Tibial artery (tissue), 4 donors: ENCODE data around the gene ABHD12.
"Not testable (repeated sequence)": the region's sequence is repeated elsewhere in the genome, so short reads cannot be mapped to it uniquely, and the experiment has no call there.

ENCODE experiments used
- DNase-seq, 2 donors: peaks; one replicate each; pipeline ENCODE4 v3.0.0-alpha.2; 2019
- H3K27ac ChIP-seq, 2 donors: fragments of 200-600 bp; sonication (generic) in 1 of 2; 1 replicate in 1 of 2; 2 replicates in 1 of 2; pipeline ENCODE4 v1.5.1; 2018 to 2019; ENCODE audit warnings: mild to moderate bottlenecking in 1 of 2
- H3K27me3 ChIP-seq, 2 donors: fragments of 200-600 bp; sonication (generic) in 1 of 2; one replicate each; pipeline versions ENCODE4 v1.5.1 to v1.6.0; 2016 to 2019
- H3K36me3 ChIP-seq, 3 donors: fragments of 200-600 bp; sonication (generic) in 2 of 3; one replicate each; pipeline ENCODE4 v1.5.1; 2016 to 2019; ENCODE audit warnings: mild to moderate bottlenecking in 2 of 3
- H3K4me1 ChIP-seq, 4 donors: fragments of 200-600 bp; sonication (generic) in 2 of 4; 1 replicate in 3 of 4; 2 replicates in 1 of 4; pipeline ENCODE4 v1.5.1; 2016 to 2019
- H3K4me3 ChIP-seq, 2 donors: fragments of 200-600 bp; sonication (generic) in 1 of 2; 1 replicate in 1 of 2; 2 replicates in 1 of 2; pipeline ENCODE4 v1.5.1; 2018 to 2019; ENCODE audit warnings: mild to moderate bottlenecking in 2 of 2
- H3K9me3 ChIP-seq, 3 donors: fragments of 200-600 bp; sonication (generic) in 1 of 3; one replicate each; pipeline ENCODE4 v1.5.1; 2016 to 2019
- intact Hi-C: fragments of 100-400 bp; cut with DNase I; formaldehyde crosslinking; loops from one replicate; pipeline ENCODE4 v1.15.0; 2023; ENCODE audit warnings: low total_unique reads
- TF ChIP-seq, protein P1 (sequence below), 2 experiments: fragments of 200-600 bp in 1 of 2; fragments of 450-650 bp in 1 of 2; IDR thresholded peaks; one replicate each; pipeline ENCODE4 v1.5.1; 2017 to 2019; ENCODE audit warnings: antibody characterized with exemption in 2 of 2, mild to moderate bottlenecking in 1 of 2, moderate library complexity in 1 of 2

The ABHD12 gene

DNA sequence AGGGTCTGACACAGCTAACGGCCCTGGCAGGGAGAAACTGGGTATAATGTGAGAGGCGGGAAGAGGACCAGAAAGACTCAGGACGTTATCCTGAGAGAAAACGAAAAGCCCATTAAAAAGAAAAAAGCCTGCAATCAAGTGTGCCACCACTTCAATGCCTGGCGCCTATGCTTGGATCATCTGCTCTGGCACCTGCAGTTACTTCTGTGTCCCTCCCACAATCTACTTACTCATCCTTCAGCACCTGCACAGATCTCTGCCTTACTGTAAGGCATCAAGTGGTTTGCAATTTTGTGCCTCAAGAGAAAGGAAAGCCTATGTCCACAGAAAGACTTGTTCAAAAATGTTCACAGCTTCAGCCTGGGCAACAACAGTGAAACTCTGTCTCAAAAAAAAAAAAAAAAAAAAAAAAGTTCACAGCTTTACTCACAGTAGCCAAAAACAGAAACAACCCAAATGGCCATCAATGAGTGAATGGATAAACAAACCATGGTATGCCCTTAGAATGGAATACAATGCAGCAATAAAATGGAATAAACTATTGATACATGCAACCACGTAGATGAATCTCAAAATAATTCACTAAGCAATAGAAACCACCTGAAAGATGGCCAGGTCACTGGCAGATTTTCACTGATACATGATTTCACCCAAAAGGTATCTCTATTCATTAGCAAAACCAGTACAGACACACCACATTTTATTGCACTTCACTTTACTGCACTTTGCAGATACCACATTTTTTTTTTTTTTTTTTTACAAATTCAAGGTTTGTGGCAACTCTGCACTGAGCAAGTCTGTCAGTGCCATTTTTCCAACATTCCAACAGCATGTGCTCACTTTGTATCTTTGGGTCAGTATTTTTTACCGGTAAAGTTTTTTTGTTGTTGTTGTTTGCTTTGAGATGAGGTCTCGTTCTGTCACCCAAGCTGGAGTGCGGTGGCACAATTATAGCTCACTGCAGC lies 48.6 kb downstream of the ABHD12 start:
- intact Hi-C loops = no loop called here
- peaks cover 0 to 4% (median 0%) of the 10 kb centered on the region in 4 donors for H3K4me1 ChIP-seq
- no peak overlapping the region for H3K4me3 ChIP-seq
- no peak for DNase-seq
- H3K27me3 ChIP-seq = no peaks in the 10 kb centered on the region
- no peak overlapping the region for H3K27ac ChIP-seq
- TF ChIP-seq, protein P1, sequence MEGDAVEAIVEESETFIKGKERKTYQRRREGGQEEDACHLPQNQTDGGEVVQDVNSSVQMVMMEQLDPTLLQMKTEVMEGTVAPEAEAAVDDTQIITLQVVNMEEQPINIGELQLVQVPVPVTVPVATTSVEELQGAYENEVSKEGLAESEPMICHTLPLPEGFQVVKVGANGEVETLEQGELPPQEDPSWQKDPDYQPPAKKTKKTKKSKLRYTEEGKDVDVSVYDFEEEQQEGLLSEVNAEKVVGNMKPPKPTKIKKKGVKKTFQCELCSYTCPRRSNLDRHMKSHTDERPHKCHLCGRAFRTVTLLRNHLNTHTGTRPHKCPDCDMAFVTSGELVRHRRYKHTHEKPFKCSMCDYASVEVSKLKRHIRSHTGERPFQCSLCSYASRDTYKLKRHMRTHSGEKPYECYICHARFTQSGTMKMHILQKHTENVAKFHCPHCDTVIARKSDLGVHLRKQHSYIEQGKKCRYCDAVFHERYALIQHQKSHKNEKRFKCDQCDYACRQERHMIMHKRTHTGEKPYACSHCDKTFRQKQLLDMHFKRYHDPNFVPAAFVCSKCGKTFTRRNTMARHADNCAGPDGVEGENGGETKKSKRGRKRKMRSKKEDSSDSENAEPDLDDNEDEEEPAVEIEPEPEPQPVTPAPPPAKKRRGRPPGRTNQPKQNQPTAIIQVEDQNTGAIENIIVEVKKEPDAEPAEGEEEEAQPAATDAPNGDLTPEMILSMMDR (IDR thresholded peaks at IDR 0.05) = no peak
- peaks cover 0 to 11% (median 10%) of the 10 kb centered on the region in 3 donors for H3K36me3 ChIP-seq
- no peaks in the 10 kb centered on the region for H3K9me3 ChIP-seq

DNA sequence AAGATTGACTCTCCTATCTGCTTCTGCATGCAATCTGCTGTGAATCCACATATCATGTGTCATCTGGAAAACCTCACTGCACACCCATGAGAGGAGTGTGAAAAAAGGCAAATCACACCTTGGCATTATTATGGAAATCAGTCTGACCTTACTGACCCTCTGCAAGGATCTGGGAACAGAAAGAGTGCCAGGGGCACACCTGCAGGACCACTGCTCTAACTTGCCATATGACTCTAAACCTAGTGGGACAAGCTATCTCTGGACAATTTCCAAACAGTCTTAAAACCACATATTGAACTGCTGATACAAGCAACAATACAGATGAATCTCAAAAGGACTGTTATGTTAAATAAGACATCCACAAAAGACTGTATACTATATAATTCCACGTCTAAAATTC lies 50.3 kb downstream of the ABHD12 start:
- Histone ChIP-seq H3K9me3 (no peaks in the 10 kb centered on the region), H3K4me3 (no peak overlapping the region), H3K36me3 (peaks cover 0 to 11% (median 10%) of the 10 kb centered on the region in 3 donors), H3K27me3 (no peaks in the 10 kb centered on the region), H3K4me1 (peaks cover 0 to 4% (median 0%) of the 10 kb centered on the region in 4 donors), H3K27ac (no peak overlapping the region)
- TF ChIP-seq, protein P1 (IDR thresholded peaks at IDR 0.05) = no peak
- DNase-seq = no peak
- intact Hi-C loops = no loop called here

DNA sequence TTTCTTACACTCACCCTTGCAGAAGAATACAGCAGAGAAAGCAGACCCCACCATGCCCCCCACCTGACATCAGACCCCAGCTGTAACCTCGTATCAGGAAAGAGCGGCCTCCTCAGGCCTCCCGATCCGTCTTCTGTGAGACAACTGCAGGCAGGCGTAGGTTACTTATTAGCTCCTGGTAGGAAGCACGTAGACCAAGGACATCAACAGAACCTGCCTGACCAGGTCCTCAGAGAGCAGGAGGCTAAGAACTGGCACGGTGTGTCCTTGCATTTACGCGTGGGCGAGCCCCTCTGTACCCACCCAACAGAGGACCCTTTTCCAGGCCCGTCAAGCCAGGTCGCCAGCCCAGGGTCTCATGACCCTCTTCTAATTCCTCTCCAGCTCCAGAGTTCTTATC lies 51.0 kb downstream of the ABHD12 start:
- Histone ChIP-seq H3K36me3 (peaks cover 0 to 11% (median 10%) of the 10 kb centered on the region in 3 donors), H3K27ac (no peak overlapping the region), H3K9me3 (no peaks in the 10 kb centered on the region), H3K4me3 (no peak overlapping the region), H3K27me3 (no peaks in the 10 kb centered on the region), H3K4me1 (peaks cover 0 to 4% (median 0%) of the 10 kb centered on the region in 4 donors)
- TF ChIP-seq, protein P1 (IDR thresholded peaks at IDR 0.05) = no peak
- DNase-seq = no peak
- intact Hi-C loops = no loop called here

DNA sequence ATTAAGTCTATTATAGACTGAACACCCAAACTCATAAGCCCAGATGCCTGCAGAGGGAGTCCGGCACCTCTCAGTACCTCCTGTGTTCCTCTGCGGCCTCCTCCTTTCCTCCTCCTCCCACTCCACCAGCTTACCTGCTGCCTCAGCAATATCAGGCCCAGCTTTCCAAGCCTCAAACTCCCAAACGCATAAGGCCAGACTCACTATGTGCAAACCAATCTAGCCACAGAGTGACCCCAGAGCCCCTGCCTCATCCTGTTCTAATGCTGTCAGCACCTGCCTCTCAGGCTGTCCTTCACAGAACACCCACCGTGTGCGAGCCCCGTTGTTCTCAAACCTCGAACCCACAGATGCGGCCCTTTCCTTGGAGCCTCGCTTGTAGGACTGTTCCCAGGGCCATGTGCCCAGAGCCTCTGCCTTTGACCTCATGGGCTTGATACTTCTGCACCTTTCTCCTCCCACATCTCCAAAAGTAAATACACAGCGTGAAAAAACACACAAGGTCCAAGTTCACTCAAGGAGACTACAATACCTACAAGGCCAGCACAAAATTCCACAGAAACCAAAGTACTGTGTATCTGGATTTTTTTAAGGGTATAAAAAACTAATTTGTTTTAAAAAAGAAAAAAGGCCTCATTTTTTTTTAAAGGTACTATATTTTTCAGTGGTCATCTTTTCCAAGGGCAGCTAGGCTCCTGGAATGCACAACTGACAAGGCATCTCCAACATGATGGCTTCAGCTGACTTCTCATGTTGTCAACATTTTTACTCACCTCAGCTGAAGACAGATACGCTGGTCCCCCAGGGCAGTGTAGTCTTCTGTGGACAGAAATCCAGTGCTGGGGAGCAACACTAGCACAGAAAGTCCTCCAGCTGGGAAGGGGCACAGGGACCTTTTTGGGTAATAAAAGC lies 52.3 kb downstream of the ABHD12 start:
- no peak overlapping the region for H3K4me3 ChIP-seq
- no peak overlapping the region for H3K27ac ChIP-seq
- intact Hi-C loops = no loop called here
- H3K36me3 ChIP-seq = peaks cover 0 to 11% (median 10%) of the 10 kb centered on the region in 3 donors
- DNase-seq = no peak
- peaks cover 0 to 4% (median 0%) of the 10 kb centered on the region in 4 donors for H3K4me1 ChIP-seq
- H3K9me3 ChIP-seq = no peaks in the 10 kb centered on the region
- no peaks in the 10 kb centered on the region for H3K27me3 ChIP-seq
- TF ChIP-seq, protein P1 (IDR thresholded peaks at IDR 0.05) = no peak

DNA sequence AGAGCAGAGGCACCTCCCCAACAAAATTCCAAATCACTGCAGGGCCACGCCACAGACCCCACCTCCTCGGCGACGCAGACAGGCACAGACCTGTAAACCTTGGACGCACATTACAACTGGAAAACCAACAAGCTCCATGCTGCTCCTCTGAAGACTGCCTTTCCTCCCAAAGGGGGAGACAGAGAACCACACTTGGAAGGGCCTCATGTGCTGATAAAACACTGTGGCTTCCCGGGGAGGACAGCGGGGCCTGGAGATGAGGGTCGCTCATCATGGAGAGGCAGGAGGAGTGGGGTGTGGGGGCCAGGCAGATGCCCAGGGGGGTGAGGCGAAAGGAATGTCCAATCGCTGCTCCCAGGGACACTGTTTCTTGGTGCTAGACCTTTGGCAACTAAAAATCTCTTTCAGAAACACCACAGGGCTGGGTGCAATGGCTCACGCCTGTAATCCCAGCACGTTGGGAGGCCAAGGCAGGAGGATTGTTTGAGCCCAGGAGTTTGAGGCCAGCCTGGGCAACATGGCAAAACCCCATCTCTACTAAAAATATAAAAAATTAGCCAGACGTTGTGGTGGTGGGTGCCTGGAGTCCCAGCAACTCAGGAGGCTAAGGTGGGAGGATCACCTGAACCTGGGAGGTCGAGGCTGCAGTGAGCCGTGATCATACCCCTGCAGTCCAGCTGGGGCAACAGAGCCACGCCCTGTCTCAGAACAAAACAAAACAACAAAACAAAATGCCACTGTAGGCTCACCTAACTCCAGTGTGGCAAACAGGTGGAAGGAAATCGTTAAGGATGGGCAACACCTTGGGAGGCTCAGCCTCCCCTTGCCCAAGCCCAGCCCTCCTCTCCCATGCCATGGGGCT lies 53.8 kb downstream of the ABHD12 start:
- no peaks in the 10 kb centered on the region for H3K9me3 ChIP-seq
- H3K36me3 ChIP-seq = peaks cover 0 to 11% (median 10%) of the 10 kb centered on the region in 3 donors
- TF ChIP-seq, protein P1 (IDR thresholded peaks at IDR 0.05) = peak in 1 of 2 experiments; percentile 13
- no peak overlapping the region for H3K4me3 ChIP-seq
- no peaks in the 10 kb centered on the region for H3K27me3 ChIP-seq
- H3K27ac ChIP-seq = no peak overlapping the region
- H3K4me1 ChIP-seq = no peaks in the 10 kb centered on the region
- intact Hi-C loops = no loop called here
- no peak for DNase-seq

DNA sequence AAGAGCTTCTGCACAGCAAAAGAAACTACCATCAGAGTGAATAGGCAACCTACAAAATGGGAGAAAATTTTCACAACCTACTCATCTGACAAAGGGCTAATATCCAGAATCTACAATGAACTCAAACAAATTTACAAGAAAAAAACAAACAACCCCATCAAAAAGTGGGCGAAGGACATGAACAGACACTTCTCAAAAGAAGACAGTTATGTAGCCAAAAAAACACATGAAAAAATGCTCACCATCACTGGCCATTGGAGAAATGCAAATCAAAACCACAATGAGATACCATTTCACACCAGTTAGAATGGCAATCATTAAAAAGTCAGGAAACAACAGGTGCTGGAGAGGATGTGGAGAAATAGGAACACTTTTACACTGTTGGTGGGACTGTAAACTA lies 55.7 kb downstream of the ABHD12 start:
- H3K4me1 ChIP-seq, H3K27ac ChIP-seq, DNase-seq, H3K4me3 ChIP-seq, intact Hi-C loops, H3K27me3 ChIP-seq, H3K9me3 ChIP-seq: not testable (repeated sequence)
- peaks cover 0 to 11% (median 10%) of the 10 kb centered on the region in 3 donors for H3K36me3 ChIP-seq
